GM10847 (cell line): Measurements from ENCODE around the gene NCLN.
A peak's percentile ranks its signal among the peaks of the same experiment; 100 is the strongest.

Source experiments
- POLR2A ChIP-seq: IDR thresholded peaks from 2 replicates; pipeline ENCODE4 v1.6.1; 2011; ENCODE audit not compliant: insufficient read length; ENCODE audit errors: extremely low read depth

NCLN gene

DNA sequence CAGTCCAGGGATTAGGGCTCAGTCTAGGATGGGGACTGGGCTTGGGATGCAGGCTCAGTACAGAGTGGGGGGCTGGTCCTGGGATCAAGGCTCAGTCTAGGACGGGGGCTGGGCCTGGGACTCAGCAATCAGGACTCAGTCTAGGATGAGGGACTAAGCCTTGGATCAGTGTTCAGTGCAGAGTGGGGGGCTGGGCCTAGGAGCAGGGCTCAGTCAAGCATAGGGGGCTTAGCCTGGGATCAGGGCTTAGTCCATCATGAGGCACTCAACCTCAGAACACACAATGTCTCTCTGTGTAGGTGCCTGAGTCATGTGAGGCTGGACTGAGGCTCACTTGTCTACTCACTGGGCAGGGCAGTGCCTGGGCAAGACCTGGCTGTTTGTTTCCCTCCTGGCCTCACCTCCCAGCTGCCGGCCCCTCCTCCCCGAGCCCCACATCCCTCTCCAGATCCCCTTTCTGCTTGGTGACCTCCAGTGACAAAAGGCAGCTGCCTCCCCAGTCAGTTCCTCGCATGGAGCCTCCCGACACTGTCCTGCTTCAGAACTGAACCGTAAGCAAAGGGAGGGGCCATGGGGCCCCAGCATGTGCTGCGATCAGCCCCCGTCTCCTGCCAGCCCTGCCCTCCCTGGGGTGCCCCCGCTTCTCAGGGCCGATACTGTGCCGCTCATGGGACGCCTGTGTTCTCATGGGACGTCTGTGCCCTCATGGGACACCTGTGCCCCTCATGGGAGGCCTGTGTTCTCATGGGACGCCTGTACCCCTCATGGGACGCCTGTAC lies 13.6 kb upstream of the NCLN start:
- no peak for TF ChIP-seq POLR2A

DNA sequence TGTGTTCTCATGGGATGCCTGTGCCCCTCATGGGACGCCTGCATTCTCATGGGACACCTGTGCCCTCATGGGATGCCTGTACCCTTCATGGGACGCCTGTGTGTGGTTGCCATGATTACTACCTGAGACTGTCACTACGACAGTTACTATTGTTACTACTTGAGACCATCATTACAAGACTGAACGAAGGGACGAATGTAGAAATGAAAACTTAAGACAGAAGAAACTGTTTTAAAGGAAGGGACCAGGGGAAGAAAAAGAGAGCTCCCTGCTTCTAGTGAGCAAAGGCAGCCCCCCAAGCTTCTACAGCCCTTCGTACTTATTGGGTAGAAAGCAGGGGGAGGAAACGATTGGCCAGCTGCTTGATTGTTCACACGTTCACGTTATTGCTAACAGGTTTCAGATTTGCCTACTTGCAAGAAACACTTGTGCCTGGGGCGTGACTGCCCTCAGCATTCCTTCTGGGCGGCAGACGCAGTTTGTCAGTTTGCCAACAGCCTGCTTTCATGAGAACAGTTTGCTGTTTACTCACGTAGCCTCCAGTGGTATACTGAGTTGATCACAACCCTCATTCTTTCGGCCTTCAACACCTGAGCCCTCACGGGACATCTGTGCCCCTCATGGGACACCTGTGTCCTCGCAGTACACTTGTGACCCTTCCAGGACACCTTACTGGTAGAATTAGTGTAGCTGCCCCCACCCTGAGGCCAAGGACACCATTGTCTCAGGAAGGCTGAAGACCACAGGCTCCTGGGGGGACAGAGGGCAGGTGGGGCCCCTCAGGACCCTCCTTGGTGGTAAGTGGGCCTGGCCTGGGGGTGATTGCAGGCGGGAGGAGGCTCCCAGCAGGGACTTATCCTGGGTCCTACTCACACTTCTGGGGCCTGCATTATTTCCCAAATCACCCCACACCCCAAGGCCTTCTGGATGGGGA lies 9.7 kb upstream of the NCLN start:
- TF ChIP-seq POLR2A = no peak

DNA sequence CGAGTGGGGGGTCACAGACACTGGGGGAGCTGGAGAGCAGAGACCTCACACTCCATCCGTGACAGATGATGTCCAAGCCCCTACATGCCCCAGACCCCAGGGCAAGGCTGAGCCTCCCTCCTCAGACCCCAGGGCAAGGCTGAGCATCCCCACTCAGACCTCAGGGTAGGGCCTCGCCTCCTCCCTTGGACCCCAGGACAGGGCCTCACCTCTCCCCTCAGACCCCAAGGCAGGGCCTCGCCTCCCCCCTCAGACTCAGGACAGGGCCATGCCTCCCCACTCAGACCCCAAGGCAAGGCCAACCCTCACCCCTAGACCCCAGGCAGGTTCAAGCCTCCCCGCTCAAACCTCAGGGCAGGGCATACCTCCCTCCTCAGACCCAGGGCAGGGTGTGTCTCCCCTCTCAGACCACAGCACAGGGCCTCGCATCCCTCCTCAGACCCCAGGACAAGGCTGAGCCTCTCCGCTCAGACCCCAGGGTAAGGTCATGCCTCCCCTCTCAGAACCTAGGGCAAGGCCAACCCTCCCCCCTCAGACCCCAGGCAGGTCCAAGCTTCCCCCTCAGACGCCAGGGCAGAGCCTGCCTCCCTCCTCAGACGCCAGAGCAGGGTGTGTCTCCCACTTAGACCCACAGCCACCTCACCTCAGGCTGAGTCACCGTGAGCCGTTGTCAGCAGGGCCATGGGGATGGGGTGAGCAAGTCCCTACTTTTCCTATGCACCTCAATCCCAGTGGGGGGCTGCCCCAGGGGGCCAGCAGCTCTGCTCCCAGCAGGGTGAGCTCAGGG lies 8.8 kb upstream of the NCLN start:
- no peak for TF ChIP-seq POLR2A

DNA sequence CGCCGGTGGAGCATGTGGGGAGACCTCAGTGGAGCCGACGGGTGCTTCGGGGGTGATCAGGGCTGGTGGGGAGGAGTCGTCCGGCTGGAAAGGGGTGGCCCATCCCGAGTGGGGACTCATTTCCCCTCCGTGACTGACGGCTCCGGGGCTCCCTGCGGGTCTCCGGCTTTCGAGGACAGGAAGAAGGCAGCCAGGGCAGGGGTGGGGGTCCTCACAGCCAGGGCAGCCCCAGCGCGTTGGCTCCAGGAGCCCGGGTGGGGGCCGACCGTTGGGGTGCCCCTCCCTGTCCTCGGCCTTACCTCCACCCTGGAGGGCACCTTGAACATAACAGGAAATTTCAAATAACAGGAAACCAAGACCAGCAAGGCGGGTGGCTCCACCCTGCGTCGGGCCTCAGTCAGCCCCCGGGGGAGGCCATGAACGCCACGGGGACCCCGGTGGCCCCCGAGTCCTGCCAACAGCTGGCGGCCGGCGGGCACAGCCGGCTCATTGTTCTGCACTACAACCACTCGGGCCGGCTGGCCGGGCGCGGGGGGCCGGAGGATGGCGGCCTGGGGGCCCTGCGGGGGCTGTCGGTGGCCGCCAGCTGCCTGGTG lies 7.3 kb upstream of the NCLN start, which contains the start of gene S1PR4:
Gene S1PR4 (plus strand): TSS at position 393 of the 596 bp plus-strand sequence. CDS start 24 bp downstream, at position 417.
- peak; percentile 76 for TF ChIP-seq POLR2A

DNA sequence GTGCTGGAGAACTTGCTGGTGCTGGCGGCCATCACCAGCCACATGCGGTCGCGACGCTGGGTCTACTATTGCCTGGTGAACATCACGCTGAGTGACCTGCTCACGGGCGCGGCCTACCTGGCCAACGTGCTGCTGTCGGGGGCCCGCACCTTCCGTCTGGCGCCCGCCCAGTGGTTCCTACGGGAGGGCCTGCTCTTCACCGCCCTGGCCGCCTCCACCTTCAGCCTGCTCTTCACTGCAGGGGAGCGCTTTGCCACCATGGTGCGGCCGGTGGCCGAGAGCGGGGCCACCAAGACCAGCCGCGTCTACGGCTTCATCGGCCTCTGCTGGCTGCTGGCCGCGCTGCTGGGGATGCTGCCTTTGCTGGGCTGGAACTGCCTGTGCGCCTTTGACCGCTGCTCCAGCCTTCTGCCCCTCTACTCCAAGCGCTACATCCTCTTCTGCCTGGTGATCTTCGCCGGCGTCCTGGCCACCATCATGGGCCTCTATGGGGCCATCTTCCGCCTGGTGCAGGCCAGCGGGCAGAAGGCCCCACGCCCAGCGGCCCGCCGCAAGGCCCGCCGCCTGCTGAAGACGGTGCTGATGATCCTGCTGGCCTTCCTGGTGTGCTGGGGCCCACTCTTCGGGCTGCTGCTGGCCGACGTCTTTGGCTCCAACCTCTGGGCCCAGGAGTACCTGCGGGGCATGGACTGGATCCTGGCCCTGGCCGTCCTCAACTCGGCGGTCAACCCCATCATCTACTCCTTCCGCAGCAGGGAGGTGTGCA lies 6.6 kb upstream of the NCLN start:
- no peak for TF ChIP-seq POLR2A

DNA sequence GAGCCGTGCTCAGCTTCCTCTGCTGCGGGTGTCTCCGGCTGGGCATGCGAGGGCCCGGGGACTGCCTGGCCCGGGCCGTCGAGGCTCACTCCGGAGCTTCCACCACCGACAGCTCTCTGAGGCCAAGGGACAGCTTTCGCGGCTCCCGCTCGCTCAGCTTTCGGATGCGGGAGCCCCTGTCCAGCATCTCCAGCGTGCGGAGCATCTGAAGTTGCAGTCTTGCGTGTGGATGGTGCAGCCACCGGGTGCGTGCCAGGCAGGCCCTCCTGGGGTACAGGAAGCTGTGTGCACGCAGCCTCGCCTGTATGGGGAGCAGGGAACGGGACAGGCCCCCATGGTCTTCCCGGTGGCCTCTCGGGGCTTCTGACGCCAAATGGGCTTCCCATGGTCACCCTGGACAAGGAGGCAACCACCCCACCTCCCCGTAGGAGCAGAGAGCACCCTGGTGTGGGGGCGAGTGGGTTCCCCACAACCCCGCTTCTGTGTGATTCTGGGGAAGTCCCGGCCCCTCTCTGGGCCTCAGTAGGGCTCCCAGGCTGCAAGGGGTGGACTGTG lies 5.9 kb upstream of the NCLN start:
- TF ChIP-seq POLR2A = no peak

DNA sequence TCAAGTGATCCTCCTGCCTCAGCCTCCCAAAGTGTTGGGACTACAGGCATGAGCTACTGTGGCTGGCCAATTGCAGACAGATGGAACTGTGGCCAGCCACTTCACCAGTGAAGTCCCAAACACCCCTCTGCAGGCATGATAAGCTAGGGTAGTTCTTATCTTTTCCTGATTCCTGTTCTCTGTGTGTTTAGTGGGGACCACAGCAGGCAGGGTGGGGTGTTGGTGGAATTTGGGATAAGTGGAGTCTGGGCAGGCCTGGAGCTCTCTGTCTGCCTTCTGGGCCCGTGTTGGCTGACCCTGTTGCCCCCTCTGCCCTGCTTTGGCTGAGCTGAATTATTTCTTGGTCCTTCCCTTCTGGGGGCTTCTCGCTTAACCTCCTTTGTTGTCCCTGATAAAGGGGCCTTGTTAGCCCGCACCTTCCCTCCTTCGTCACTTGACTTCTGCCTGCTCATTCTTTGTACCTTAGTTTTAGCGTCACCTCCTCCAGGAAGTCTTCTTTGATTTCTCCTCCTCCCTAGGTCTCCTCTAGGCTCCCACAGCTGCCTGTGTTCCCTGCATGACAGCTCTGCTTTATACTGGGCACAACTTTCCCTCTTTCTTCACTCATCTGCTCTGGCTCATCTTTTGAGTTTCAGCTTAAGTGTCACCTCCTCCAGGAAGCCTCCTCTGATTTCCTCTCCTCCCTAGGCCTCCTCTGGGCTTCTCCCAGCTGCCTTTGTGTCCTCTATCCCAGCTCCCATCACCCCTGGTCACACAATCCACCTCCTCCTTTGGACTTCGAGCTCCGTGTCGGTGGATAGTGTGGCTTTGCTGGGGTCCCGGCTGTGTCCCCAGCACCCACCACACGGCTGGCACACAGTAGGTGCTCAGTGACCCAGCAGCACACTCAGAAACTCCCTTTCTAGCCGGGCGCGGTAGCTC lies 1.7 kb upstream of the NCLN start:
- no peak for TF ChIP-seq POLR2A

DNA sequence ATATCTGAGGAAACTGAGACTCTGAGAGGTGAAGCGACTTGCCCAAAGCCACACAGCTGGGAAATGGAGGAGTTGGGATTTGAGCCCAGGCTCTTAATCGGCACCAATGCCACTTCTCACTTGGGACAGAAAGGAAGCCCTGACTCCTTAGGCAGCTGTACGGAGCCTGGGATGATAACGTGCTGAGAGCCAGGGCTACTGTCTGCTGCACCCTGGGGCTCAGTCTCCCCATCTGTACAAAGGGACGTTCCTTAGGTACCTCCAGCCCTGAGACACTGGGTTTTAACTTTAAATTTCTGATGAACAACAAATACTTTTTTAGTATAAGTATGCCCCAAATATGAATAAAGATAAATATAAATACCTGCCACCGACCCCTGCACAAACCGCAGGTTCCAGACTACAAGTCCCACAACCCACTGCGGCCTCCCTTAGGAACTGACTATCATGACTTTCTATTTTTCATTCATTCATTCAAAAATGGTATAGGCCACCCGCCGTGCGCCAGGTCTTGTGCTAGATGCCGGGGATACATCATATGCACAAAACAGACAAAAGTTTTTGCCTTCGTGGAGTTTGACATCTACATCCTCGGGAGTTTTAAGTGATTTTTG lies 776 bp upstream of the NCLN start:
- TF ChIP-seq POLR2A = no peak

DNA sequence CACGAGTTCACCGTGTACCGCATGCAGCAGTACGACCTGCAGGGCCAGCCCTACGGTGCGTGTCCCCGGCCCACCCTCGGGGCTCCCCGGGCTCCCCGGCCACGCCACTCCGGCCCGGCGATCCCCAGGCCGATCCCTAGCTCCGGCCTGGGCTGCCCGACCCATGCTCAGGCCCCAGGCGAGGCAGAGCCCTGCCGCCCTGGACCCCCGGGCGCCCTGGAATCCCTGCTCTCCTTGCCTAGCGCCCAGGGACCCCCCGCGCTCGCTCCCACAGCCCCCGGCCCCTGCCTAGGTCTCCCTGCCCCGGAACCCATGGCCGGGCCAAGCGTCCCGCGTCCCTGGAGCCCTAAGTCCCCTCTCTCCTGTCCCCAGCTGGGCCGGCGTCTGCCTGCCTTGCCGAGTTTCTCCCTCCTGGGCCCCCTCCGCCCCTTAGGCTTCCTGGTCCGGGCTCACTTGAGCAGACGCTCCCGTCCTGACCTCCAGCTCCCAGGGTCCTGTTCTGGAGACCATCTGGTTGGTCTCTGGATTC lies 494 bp downstream of the NCLN start:
- TF ChIP-seq POLR2A = no peak

DNA sequence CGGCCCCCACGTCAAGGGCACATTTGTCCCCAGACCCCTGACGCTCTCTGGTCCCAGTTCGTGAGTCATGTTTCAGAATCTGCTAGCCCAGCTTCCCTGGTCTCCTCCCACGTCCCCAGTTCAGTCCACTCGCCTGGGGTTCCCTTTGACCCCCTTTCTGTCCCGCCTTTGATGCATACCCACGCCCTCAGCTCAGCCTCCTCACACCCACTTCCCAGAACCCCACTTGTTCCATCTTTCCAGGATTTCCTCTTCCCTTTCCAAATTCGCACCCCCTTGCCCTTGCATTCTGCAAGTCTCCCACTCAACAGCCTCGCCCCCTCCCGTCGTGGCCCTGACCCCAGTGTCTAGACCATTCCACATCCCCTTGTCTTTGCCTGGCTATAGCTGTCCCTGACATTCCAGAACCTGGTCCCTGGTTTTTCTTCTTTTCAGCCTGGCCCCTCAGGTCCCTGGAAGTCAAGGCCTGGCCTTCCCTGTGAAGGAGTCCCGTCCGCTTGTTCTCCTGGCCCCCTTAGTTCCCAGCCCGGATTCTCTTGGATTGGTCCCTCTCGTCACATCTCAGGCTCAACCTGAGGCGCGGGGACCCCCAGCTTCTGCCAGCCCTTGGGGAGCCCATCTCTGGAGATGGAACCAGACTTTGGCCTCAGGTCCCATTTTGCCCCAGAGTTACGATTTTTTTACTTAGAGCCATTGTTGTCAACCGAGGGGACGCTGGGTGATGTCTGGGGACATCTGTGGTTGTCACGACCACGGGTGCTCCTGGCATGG lies 1.3 kb downstream of the NCLN start:
- no peak for TF ChIP-seq POLR2A
